Stomach (tissue), 4 donors: ENCODE measurements around the gene TNK2.

Experiments
- CTCF ChIP-seq, 7 experiments: fragments of 450-650 bp in 4 of 7; fragments of 200-600 bp in 3 of 7; sonication (generic) in 3 of 7; IDR thresholded peaks; one replicate each; pipeline ENCODE4 v1.5.1; 2016 to 2019; ENCODE audit warnings: antibody characterized with exemption in 7 of 7, control low read depth in 2 of 7, mild to moderate bottlenecking in 1 of 7
- POLR2AphosphoS5 ChIP-seq, 3 donors: sonication (generic); formaldehyde crosslinking; IDR thresholded peaks; one replicate each; pipeline ENCODE4 v1.6.1; 2016; ENCODE audit warnings: antibody characterized with exemption in 3 of 3

GRCh38 chr3:195855471-195856409, 52.6 kb downstream of the TNK2 start:
- TF ChIP-seq CTCF (IDR thresholded peaks at IDR 0.05), result no peak
- TF ChIP-seq POLR2AphosphoS5 (IDR thresholded peaks at IDR 0.05), result no peak
